ENCODE results near the gene EPSTI1.

- TF ChIP-seq CTCF (IDR thresholded peaks at IDR 0.05) (no peak), POLR2A (IDR thresholded peaks at IDR 0.05) (no peak)
Measured at GRCh38 chr13:42852136-42852535, 139.9 kb downstream of the EPSTI1 start.

Data from breast epithelium (tissue), 3 donors.